ENCODE results near the gene HOXA2. TPM values are rescaled to one million over a fixed set of nuclear protein-coding genes. Genes with fewer than 3 reads are reported as not detected.

HOXA2 gene
- total RNA-seq, 1 donor from 2014 or later, result 0.89 TPM

- no peak for DNase-seq
Observed at GRCh38 chr7:27141137-27141922, 38.8 kb upstream of the HOXA2 start.

- DNase-seq, result no peak
Observed at GRCh38 chr7:27140126-27140857, 37.8 kb upstream of the HOXA2 start.

- no peak for DNase-seq
Observed at GRCh38 chr7:27139334-27140125, 37.0 kb upstream of the HOXA2 start.

DNA sequence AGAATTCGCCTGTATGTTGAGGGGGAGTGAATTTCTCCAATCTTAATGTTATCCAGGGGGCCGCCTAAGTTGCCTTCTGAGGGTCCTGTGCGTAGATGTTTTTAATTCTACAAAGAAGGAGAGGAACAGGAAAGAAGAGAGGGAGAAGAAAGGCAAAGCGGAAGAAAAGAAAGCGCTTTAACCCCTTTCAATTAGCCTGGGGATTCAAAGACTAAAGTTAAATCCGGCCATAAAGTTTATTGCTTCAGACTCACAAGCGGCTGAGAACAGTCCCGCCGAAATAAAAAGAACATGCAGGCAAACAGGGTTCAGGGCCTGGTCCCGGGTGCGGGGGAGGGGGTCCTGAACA is 36.5 kb upstream of the HOXA2 start:
- no peak for DNase-seq

GRCh38 chr7:27138472-27138871 is 36.0 kb upstream of the HOXA2 start:
- DNase-seq, result no peak

- no peak for DNase-seq
Observed at GRCh38 chr7:27137640-27138315, 35.3 kb upstream of the HOXA2 start.

- no peak for DNase-seq
Observed at GRCh38 chr7:27134392-27134791, 31.9 kb upstream of the HOXA2 start.

DNA sequence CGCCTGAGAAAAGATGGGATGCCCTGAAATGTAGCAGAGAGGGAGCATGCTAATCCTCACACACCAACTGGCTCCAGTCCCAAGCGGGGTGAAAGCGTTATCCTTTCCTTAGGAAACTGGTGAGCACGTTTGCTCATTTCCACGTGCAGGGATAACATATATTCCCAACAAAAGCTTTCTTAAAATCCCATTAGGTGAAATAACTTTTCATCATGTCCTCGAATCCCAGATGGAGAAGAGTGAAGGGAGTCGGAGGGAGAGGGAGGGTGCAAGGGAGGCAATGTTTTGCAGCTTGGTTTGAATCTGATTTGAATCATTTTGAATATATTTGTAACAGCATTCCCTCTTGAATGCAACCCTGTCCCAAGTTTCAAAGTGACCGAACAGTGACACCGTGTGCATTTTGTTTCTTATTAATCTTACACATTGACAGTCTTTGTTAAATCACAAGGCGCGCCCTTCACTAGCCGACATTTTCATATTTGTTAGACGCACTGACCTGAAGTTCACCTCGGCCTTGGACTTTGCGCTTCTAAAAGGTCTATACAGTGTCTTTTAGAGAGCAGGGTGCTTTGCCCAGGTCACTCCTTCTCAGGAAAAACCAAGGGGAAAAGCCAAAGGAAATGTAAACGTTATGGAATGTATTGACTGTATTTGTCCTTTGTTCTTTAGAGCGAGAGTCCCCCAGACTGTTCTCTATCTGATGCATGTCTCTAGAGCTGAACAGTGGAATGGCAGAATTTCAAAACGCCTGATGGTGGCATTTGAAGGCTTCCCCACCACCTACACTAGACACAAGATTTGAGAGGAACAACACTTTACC is 31.1 kb upstream of the HOXA2 start:
- no peak for DNase-seq

GRCh38 chr7:27132978-27133377 is 30.5 kb upstream of the HOXA2 start:
- DNase-seq, result no peak

GRCh38 chr7:27132214-27132613 is 29.7 kb upstream of the HOXA2 start:
- DNase-seq, result no peak

- no peak for DNase-seq
Observed at GRCh38 chr7:27131390-27131819, 28.9 kb upstream of the HOXA2 start.

- DNase-seq, result peak; percentile 83
Observed at GRCh38 chr7:27130540-27131389, 28.3 kb upstream of the HOXA2 start, which contains the start of gene HOXA4. Gene HOXA4 (minus strand): TSS chr7:27130757. CDS start chr7:27130733, 24 bp downstream.

GRCh38 chr7:27129729-27130539 is 27.5 kb upstream of the HOXA2 start:
- no peak for DNase-seq

DNA sequence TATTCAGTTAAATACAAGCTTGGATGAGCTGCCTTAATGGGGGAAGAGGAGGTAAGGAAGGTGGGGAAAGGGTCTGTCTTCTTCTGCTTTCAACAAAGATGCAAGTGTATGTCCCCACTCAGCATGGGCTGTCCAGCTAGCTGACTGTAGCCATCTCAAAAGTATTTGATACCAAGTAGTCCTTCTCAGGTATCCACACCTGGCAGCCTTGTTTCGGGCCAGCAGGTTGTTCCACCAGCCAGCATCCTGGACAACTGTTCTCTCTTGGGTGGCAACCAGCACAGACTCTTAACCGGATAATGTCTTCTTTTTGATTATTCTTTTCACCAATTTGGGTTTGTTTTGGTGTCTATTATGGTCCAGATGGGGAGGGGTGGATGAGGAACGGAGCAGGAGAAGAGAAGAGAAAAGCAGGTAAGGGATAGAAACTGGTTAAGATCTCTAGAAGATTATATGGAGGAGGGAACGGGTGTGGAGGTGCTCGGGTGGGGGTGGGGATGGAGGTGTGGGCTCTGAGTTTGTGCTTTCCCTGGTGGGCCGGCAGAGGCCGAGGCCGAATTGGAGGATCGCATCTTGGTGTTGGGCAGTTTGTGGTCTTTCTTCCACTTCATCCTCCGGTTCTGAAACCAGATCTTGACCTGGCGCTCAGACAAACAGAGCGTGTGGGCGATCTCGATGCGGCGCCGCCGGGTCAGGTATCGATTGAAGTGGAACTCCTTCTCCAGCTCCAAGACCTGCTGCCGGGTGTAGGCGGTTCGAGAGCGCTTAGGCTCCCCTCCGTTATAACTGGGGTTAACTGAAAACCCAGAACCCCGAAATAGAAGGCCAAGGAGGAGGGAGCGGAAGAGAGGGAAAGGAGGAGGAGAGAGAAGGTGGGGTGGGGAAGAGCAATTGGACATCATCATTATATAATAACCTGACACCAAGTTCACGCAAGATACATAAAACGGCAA is 26.6 kb upstream of the HOXA2 start:
- DNase-seq, result no peak

DNA sequence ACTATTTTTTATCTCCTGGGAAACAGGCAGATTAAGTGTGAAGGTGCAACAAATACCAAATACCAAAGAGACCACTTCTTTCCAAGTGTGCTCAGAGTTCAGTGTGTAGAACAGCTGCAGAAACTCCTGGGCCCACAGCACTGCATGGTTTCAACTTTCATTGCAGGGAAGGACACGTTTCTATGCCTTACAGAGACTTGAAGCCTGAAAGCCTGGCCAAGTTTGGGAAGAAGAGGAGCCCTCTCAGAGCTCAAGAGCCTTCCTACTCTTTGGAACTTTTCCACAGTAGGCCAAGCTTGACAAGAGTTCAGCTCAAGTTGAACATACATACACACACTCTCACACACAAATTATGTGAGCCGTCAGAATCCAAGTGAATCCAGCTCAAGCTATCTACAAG is 25.6 kb upstream of the HOXA2 start:
- peak; percentile 52 for DNase-seq

DNA sequence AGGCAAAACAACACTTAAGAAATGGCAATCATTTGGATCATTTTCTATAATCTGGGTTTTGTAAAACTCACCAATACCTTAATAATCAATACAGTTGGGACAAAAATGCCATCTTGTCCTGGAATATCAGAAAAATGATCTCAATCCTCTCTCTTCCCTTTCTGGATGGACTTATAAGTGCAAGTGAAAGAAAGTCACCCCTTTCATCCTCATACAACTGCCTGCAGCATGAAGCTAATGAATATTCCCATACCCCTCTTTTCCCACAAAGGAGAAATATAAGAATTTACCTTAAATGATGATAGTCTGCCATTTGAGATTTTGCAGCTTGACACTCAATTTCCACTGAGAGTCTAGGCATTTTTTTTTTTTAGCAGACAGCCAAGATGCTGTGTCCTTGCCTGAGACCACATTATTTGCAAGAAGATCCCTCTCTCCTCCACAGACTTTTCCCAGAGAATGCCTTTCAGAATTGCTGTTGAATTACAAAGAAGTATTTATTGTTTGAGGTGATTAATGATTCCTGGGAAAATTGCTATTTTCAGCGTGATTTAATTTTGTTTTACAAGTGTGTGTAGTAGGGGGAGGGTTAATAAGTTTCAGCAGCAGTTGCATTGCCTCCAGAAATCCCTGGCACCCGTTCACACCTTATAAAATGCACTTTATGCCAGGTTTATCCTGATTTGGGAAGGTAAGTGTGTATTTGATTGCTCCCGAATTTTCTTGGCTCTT is 24.3 kb upstream of the HOXA2 start:
- no peak for DNase-seq

- DNase-seq, result no peak
Observed at GRCh38 chr7:27125986-27126394, 23.5 kb upstream of the HOXA2 start.
